Measurements from ENCODE around the gene LRRTM2.

DNA sequence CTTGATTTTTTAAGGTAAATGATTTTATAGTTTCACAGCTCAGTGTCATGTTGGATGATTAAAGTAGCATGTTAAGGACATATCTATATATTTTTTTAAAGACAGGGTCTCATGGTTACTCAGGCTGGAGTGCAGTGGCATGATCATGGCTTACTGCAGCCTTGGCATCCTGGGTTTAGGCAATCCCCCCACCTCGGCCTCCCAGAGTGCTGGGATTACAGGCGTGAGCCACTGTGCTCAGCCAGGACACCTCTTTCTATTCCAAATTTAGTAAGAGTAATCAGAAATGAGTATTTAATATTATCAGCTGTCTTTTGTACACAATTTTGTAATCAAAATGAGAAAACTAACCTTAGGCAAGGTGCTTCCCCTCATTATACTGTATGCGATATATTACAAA lies 38.6 kb upstream of the LRRTM2 start:
- TF ChIP-seq, protein P1, sequence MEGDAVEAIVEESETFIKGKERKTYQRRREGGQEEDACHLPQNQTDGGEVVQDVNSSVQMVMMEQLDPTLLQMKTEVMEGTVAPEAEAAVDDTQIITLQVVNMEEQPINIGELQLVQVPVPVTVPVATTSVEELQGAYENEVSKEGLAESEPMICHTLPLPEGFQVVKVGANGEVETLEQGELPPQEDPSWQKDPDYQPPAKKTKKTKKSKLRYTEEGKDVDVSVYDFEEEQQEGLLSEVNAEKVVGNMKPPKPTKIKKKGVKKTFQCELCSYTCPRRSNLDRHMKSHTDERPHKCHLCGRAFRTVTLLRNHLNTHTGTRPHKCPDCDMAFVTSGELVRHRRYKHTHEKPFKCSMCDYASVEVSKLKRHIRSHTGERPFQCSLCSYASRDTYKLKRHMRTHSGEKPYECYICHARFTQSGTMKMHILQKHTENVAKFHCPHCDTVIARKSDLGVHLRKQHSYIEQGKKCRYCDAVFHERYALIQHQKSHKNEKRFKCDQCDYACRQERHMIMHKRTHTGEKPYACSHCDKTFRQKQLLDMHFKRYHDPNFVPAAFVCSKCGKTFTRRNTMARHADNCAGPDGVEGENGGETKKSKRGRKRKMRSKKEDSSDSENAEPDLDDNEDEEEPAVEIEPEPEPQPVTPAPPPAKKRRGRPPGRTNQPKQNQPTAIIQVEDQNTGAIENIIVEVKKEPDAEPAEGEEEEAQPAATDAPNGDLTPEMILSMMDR (IDR thresholded peaks at IDR 0.05): no peak
- no peak for TF ChIP-seq EZH2 (IDR thresholded peaks at IDR 0.05; ENCODE audit: borderline replicate concordance, insufficient read depth, low read depth, low read length, poor library complexity, severe bottlenecking)
